SK-N-SH (cell line): ENCODE measurements around the gene SMPD2. TPM values are rescaled to one million over a fixed set of nuclear protein-coding genes. Genes with fewer than 3 reads are reported as not detected.

Source experiments
- CTCF ChIA-PET: fragments of 300-600, 350-600 bp; formaldehyde crosslinking; extraction: SDS; loops from one replicate; lab custom pipeline; 2021; lab: Yijun Ruan, JAX
- POLR2A ChIA-PET: fragments of 350-600 bp; sonication (Branson Sonifier 250); formaldehyde crosslinking; extraction: SDS; loops from one replicate; lab custom pipeline; 2020; ENCODE audit warnings: antibody characterized with exemption, inconsistent platforms; lab: Yijun Ruan, JAX
- DNase-seq: peaks from one replicate; pipeline ENCODE4 v3.0.0; 2012
- H2AFZ ChIP-seq: fragments of 200-600 bp; sonication (generic); 2 replicates; pipeline ENCODE4 v1.8.1; 2016; ENCODE audit warnings: antibody characterized with exemption, mild to moderate bottlenecking, low read depth
- H3F3A ChIP-seq: fragments of 200-600 bp; sonication (generic); replicated peaks from 2 replicates; pipeline ENCODE3; 2016; ENCODE audit warnings: antibody characterized with exemption, mild to moderate bottlenecking; ENCODE audit not compliant: insufficient read depth
- H3K27ac ChIP-seq, 2 experiments: fragments of 200-500 bp in 1 of 2; fragments of 200-600 bp in 1 of 2; sonication (Bioruptor generic) in 1 of 2; sonication (generic), shearing (Covaris generic) in 1 of 2; 2 replicates each; pipeline versions ENCODE4 v1.5.1 to v1.6.1; 2014 to 2016; ENCODE audit warnings: low read depth in 2 of 2, inconsistent platforms in 1 of 2, low read length in 1 of 2, mild to moderate bottlenecking in 1 of 2, mixed read lengths in 1 of 2
- H3K27me3 ChIP-seq: fragments of 200-600 bp; sonication (generic), shearing (Covaris generic); 2 replicates; pipeline ENCODE4 v1.6.1; 2016; ENCODE audit warnings: mixed run types; ENCODE audit not compliant: insufficient read depth
- H3K36me3 ChIP-seq, 2 experiments: fragments of 200-500 bp in 1 of 2; fragments of 200-600 bp in 1 of 2; sonication (Bioruptor generic) in 1 of 2; sonication (generic) in 1 of 2; replicated peaks in 1 of 2; 2 replicates each; pipeline versions ENCODE3 to v1.5.1; 2014 to 2016; ENCODE audit warnings: low read length in 1 of 2, mild to moderate bottlenecking in 1 of 2; ENCODE audit not compliant: insufficient read depth in 2 of 2, control insufficient read depth in 1 of 2
- H3K4me1 ChIP-seq, 2 experiments: fragments of 200-500 bp in 1 of 2; fragments of 200-600 bp in 1 of 2; sonication (Bioruptor generic) in 1 of 2; sonication (generic), shearing (Covaris generic) in 1 of 2; 2 replicates each; pipeline versions ENCODE4 v1.5.1 to v1.6.1; 2014 to 2016; ENCODE audit warnings: low read depth in 1 of 2, low read length in 1 of 2, mixed run types in 1 of 2; ENCODE audit not compliant: insufficient read depth in 2 of 2, control insufficient read depth in 1 of 2
- H3K4me2 ChIP-seq: fragments of 200-600 bp; sonication (generic), shearing (Covaris generic); 2 replicates; pipeline ENCODE4 v1.6.1; 2017; ENCODE audit warnings: mixed run types
- H3K4me3 ChIP-seq, 2 experiments: fragments of 200-500 bp in 1 of 2; fragments of 200-600 bp in 1 of 2; sonication (Bioruptor generic) in 1 of 2; sonication (generic), shearing (Covaris generic) in 1 of 2; 2 replicates each; pipeline versions ENCODE4 v1.5.1 to v1.8.1; 2014 to 2016; ENCODE audit warnings: low read depth in 2 of 2, inconsistent platforms in 1 of 2, low read length in 1 of 2, mild to moderate bottlenecking in 1 of 2, mixed read lengths in 1 of 2, moderate library complexity in 1 of 2
- H3K79me2 ChIP-seq: fragments of 200-600 bp; sonication (generic); 2 replicates; pipeline ENCODE4 v1.8.1; 2017; ENCODE audit warnings: mild to moderate bottlenecking; ENCODE audit not compliant: insufficient read depth
- H3K9ac ChIP-seq: fragments of 200-600 bp; sonication (generic); 2 replicates; pipeline ENCODE4 v1.6.1; 2017; ENCODE audit warnings: mixed run types
- H3K9me2 ChIP-seq: fragments of 200-600 bp; sonication (generic); 2 replicates; pipeline ENCODE4 v1.6.1; 2017; ENCODE audit warnings: mixed run types
- H3K9me3 ChIP-seq: fragments of 200-600 bp; sonication (generic); 2 replicates; pipeline ENCODE4 v1.6.1; 2017; ENCODE audit warnings: mixed run types, mild to moderate bottlenecking, moderate library complexity
- H4K20me1 ChIP-seq: fragments of 200-600 bp; sonication (generic); 2 replicates; pipeline ENCODE4 v1.6.1; 2017; ENCODE audit warnings: mild to moderate bottlenecking, mixed run types; ENCODE audit not compliant: insufficient read depth
- CHD2 ChIP-seq: fragments of 150-350 bp; IDR thresholded peaks from 2 replicates; pipeline ENCODE4 v1.6.1; 2018; ENCODE audit warnings: low read length; ENCODE audit not compliant: partially characterized antibody
- CTCF ChIP-seq: fragments of 200-600 bp; sonication (generic); IDR thresholded peaks from 2 replicates; pipeline ENCODE4 v1.6.1; 2017; ENCODE audit warnings: antibody characterized with exemption, mild to moderate bottlenecking, moderate library complexity
- ELF1 ChIP-seq: IDR thresholded peaks from 2 replicates; pipeline ENCODE4 v1.4.0; 2012
- EP300 ChIP-seq, 2 experiments: IDR thresholded peaks; 2 replicates each; pipeline versions ENCODE4 v1.4.0 to v1.6.1; 2012; ENCODE audit warnings: borderline replicate concordance in 1 of 2, low read depth in 1 of 2, low read length in 1 of 2
- FOSL2 ChIP-seq: IDR thresholded peaks from 2 replicates; pipeline ENCODE4 v1.4.0; 2012; ENCODE audit warnings: low read depth, mild to moderate bottlenecking, moderate library complexity, borderline replicate concordance
- GATA2 ChIP-seq: sonication (generic); formaldehyde crosslinking; IDR thresholded peaks from 2 replicates; pipeline ENCODE4 v1.5.0; 2020; ENCODE audit warnings: mild to moderate bottlenecking, missing genetic modification reagents
- MEF2A ChIP-seq: IDR thresholded peaks from 2 replicates; pipeline ENCODE4 v1.4.0; 2012; ENCODE audit warnings: low read depth, borderline replicate concordance
- NFIC ChIP-seq: IDR thresholded peaks from 2 replicates; pipeline ENCODE4 v1.4.0; 2012; ENCODE audit warnings: borderline replicate concordance
- RCOR1 ChIP-seq: fragments of 150-350 bp; IDR thresholded peaks from 2 replicates; pipeline ENCODE4 v1.6.1; 2017; ENCODE audit warnings: antibody characterized with exemption, low read length
- RFX5 ChIP-seq: IDR thresholded peaks from 2 replicates; pipeline ENCODE4 v1.6.1; 2012; ENCODE audit warnings: mild to moderate bottlenecking, improper control_type of control experiment, low read length
- RXRA ChIP-seq: IDR thresholded peaks from 2 replicates; pipeline ENCODE4 v1.4.0; 2012; ENCODE audit warnings: low read depth, mild to moderate bottlenecking, borderline replicate concordance
- SMC3 ChIP-seq: IDR thresholded peaks from 2 replicates; pipeline ENCODE4 v1.6.1; 2012; ENCODE audit warnings: low read depth, low read length, improper control_type of control experiment
- TAF1 ChIP-seq: IDR thresholded peaks from 2 replicates; pipeline ENCODE4 v1.6.1; 2012; ENCODE audit warnings: low read depth, mild to moderate bottlenecking, low read length, moderate library complexity, borderline replicate concordance
- TCF12 ChIP-seq: IDR thresholded peaks from 2 replicates; pipeline ENCODE4 v1.4.0; 2012
- TEAD4 ChIP-seq: IDR thresholded peaks from 2 replicates; pipeline ENCODE4 v1.4.0; 2012; ENCODE audit warnings: mild to moderate bottlenecking, borderline replicate concordance; ENCODE audit not compliant: insufficient read depth
- YY1 ChIP-seq: IDR thresholded peaks from 2 replicates; pipeline ENCODE4 v1.4.0; 2012; ENCODE audit warnings: low read depth, mild to moderate bottlenecking
- ZBTB33 ChIP-seq: IDR thresholded peaks from 2 replicates; pipeline ENCODE4 v1.4.0; 2012; ENCODE audit warnings: low read depth, borderline replicate concordance
- WGBS: methylation state at CpG from one replicate; pipeline ENCODE4 v1.1.6; 2017; ENCODE audit warnings: low lambda C conversion rate; 5-methylcytosine and 5-hydroxymethylcytosine counted together
- polyA plus RNA-seq, 3 experiments: library from polyadenylated mRNA; depleted of rRNA; stranded (reverse); fragments of >200 nt; gene quantifications; 2 replicates each; pipeline ENCODE4 v1.2.3, GENCODE V29; 2012
- TF ChIP-seq, protein P1 (sequence below): fragments of 150-350 bp; IDR thresholded peaks from 2 replicates; pipeline ENCODE4 v1.6.1; 2016; ENCODE audit warnings: mild to moderate bottlenecking, low read depth, low read length
- TF ChIP-seq, protein P2 (sequence below): IDR thresholded peaks from 2 replicates; pipeline ENCODE4 v1.6.1; 2012; ENCODE audit warnings: mild to moderate bottlenecking, low read depth, low read length, moderate library complexity

Gene SMPD2
- polyA plus RNA-seq, 1 of the 3 experiments (the other 2 are of a cell fraction) = 9.7 TPM

DNA sequence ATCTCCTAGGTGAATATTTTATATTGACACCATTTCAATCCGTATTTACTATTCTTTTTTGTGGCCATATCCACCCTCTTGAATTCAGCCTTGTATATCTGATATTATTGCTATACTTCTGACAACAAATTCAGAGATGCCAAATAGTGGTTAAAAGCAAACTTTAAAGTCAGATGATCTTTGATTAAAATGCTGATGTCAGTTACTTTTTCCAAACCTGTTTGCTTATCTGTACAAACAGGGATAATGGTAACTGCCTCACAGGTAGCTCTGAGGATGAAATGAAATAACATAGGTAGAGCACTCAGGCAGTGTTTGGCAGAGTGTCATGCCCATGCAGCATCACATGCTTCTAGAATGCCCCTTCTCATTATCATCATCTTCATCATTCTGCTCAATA is 19.3 kb upstream of the SMPD2 start (continued):
- TF ChIP-seq, protein P1, sequence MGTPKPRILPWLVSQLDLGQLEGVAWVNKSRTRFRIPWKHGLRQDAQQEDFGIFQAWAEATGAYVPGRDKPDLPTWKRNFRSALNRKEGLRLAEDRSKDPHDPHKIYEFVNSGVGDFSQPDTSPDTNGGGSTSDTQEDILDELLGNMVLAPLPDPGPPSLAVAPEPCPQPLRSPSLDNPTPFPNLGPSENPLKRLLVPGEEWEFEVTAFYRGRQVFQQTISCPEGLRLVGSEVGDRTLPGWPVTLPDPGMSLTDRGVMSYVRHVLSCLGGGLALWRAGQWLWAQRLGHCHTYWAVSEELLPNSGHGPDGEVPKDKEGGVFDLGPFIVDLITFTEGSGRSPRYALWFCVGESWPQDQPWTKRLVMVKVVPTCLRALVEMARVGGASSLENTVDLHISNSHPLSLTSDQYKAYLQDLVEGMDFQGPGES = no peak

DNA sequence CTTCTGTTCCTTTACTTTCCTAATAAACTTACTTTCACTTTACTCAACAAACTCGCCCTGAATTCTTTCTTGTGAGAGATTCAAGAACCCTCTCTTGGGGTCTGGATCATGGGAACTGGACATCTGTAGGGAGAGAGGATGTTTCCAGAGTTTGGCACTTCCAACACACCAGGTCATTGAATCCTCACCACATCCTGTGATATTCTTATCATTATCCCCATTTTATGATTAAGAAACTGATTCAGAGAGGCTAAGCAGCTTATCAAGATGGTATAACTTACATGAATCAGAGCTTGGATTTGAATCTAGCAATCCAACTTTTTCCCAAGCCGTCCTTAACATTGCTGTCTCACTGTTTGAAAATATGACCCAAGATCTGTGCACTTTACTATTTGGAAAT is 15.6 kb upstream of the SMPD2 start:
- Histone ChIP-seq H3K9ac (no peak overlapping the region), H3K79me2 (no peaks in the 10 kb centered on the region), H3K9me2 (no peaks in the 10 kb centered on the region), H3K9me3 (no peaks in the 10 kb centered on the region), H3K36me3 (no peaks in the 10 kb centered on the region), H3K4me3 (no peak overlapping the region), H4K20me1 (no peaks in the 10 kb centered on the region), H3F3A (no peaks in the 10 kb centered on the region), H3K27me3 (no peaks in the 10 kb centered on the region), H2AFZ (no peak overlapping the region), H3K27ac (no peak overlapping the region), H3K4me2 (no peak overlapping the region), H3K4me1 (peaks cover 0 to 3% of the 10 kb centered on the region in 2 experiments; a peak in 1 of 4 replicates)
- ChIA-PET POLR2A (no interaction called here), CTCF (no interaction called here)
- TF ChIP-seq RCOR1 = no peak
- TF ChIP-seq, protein P1 = no peak
- no peak for TF ChIP-seq FOSL2
- no peak for TF ChIP-seq YY1
- TF ChIP-seq GATA2 (CRISPR knock-in tag) = no peak
- no peak for TF ChIP-seq ELF1
- no peak for TF ChIP-seq RXRA
- no peak for TF ChIP-seq NFIC
- no peak for TF ChIP-seq ZBTB33
- TF ChIP-seq TCF12 = no peak
- TF ChIP-seq CTCF = no peak
- TF ChIP-seq, protein P2, sequence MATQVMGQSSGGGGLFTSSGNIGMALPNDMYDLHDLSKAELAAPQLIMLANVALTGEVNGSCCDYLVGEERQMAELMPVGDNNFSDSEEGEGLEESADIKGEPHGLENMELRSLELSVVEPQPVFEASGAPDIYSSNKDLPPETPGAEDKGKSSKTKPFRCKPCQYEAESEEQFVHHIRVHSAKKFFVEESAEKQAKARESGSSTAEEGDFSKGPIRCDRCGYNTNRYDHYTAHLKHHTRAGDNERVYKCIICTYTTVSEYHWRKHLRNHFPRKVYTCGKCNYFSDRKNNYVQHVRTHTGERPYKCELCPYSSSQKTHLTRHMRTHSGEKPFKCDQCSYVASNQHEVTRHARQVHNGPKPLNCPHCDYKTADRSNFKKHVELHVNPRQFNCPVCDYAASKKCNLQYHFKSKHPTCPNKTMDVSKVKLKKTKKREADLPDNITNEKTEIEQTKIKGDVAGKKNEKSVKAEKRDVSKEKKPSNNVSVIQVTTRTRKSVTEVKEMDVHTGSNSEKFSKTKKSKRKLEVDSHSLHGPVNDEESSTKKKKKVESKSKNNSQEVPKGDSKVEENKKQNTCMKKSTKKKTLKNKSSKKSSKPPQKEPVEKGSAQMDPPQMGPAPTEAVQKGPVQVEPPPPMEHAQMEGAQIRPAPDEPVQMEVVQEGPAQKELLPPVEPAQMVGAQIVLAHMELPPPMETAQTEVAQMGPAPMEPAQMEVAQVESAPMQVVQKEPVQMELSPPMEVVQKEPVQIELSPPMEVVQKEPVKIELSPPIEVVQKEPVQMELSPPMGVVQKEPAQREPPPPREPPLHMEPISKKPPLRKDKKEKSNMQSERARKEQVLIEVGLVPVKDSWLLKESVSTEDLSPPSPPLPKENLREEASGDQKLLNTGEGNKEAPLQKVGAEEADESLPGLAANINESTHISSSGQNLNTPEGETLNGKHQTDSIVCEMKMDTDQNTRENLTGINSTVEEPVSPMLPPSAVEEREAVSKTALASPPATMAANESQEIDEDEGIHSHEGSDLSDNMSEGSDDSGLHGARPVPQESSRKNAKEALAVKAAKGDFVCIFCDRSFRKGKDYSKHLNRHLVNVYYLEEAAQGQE = no peak
- no peak for TF ChIP-seq TEAD4
- no peak for TF ChIP-seq CHD2
- no peak for TF ChIP-seq SMC3
- no peak for TF ChIP-seq MEF2A
- no peak for TF ChIP-seq TAF1
- no peak for TF ChIP-seq RFX5
- TF ChIP-seq EP300 (IDR thresholded peaks at IDR 0.05; ENCODE audit: borderline replicate concordance in 1 of 2, low read depth in 1 of 2, low read length in 1 of 2) = no peak
- 90% methylated on average over 2 of the region's 2 CpGs for WGBS
- no peak for DNase-seq
